IMR-90 (cell line): ENCODE results near the gene CCR9. TPM values are rescaled to one million over a fixed set of nuclear protein-coding genes. Genes with fewer than 3 reads are reported as not detected.

Experiments used
- ATAC-seq: fragments of 200-7000 bp; cut with Tn5 transposase; 2 replicates; pipeline ENCODE4 v1.9.1; 2020; ENCODE audit warnings: low read depth, mild to moderate bottlenecking, moderate library complexity
- BruUV-seq: library from RNA; stranded (reverse); fragments of 400-500 nt; replicated peaks from 2 replicates; lab custom pipeline; 2021; lab: Mats Ljungman, UMichigan
- CTCF ChIA-PET: fragments of 300-600 bp; formaldehyde crosslinking; extraction: SDS; loops from one replicate; lab custom pipeline; 2021; ENCODE audit warnings: antibody characterized with exemption; lab: Yijun Ruan, JAX
- POLR2A ChIA-PET: fragments of 300-600 bp; sonication (Branson Sonifier 250); formaldehyde crosslinking; loops from one replicate; lab custom pipeline; 2022; ENCODE audit warnings: antibody characterized with exemption; ENCODE audit not compliant: unreplicated experiment; lab: Charles Lee
- DNase-seq: peaks from one replicate; pipeline ENCODE4 v3.0.0; 2013
- H2AFZ ChIP-seq: replicated peaks from 2 replicates; pipeline ENCODE3; 2013; ENCODE audit warnings: low read length, mild to moderate bottlenecking; ENCODE audit not compliant: poor library complexity
- H2AK5ac ChIP-seq: 2 replicates; pipeline ENCODE4 v1.6.1; 2013; ENCODE audit warnings: low read depth, low read length, inconsistent platforms
- H2AK9ac ChIP-seq: replicated peaks from 2 replicates; pipeline ENCODE3; 2013; ENCODE audit warnings: mild to moderate bottlenecking, low read depth, low read length, moderate library complexity; ENCODE audit not compliant: poor library complexity
- H2BK120ac ChIP-seq: 2 replicates; pipeline ENCODE4 v1.6.1; 2013; ENCODE audit warnings: low read depth, low read length, inconsistent platforms
- H2BK15ac ChIP-seq: 3 replicates; pipeline ENCODE4 v1.6.1; 2013; ENCODE audit warnings: low read depth, low read length, inconsistent platforms
- H2BK20ac ChIP-seq: 2 replicates; pipeline ENCODE4 v1.6.1; 2013; ENCODE audit warnings: low read depth, mild to moderate bottlenecking, inconsistent platforms, low read length, moderate library complexity
- H2BK5ac ChIP-seq: 2 replicates; pipeline ENCODE4 v1.6.1; 2013; ENCODE audit warnings: mild to moderate bottlenecking, low read depth, low read length, inconsistent platforms; ENCODE audit not compliant: poor library complexity, severe bottlenecking
- H3K14ac ChIP-seq: replicated peaks from 2 replicates; pipeline ENCODE4 v1.6.1; 2013; ENCODE audit warnings: low read depth, low read length, inconsistent platforms
- H3K18ac ChIP-seq: 2 replicates; pipeline ENCODE4 v1.6.1; 2013; ENCODE audit warnings: low read depth, low read length, control low read depth
- H3K23ac ChIP-seq: 2 replicates; pipeline ENCODE4 v1.6.1; 2013; ENCODE audit warnings: low read depth, low read length, inconsistent platforms
- H3K27ac ChIP-seq: 2 replicates; pipeline ENCODE4 v1.5.1; 2013; ENCODE audit warnings: mild to moderate bottlenecking, control low read depth, low read length; ENCODE audit not compliant: insufficient read depth
- H3K27me3 ChIP-seq: 2 replicates; pipeline ENCODE4 v1.6.1; 2013; ENCODE audit warnings: low read length; ENCODE audit not compliant: control insufficient read depth, insufficient read depth
- H3K36me3 ChIP-seq: 2 replicates; pipeline ENCODE4 v1.6.1; 2013; ENCODE audit warnings: low read length, mixed read lengths; ENCODE audit not compliant: control insufficient read depth, insufficient read depth
- H3K4ac ChIP-seq: 2 replicates; pipeline ENCODE4 v1.6.1; 2013; ENCODE audit warnings: low read depth, low read length, inconsistent platforms
- H3K4me1 ChIP-seq: 2 replicates; pipeline ENCODE4 v1.6.1; 2013; ENCODE audit warnings: low read length, mixed read lengths; ENCODE audit not compliant: control insufficient read depth, insufficient read depth
- H3K4me2 ChIP-seq: 2 replicates; pipeline ENCODE4 v1.6.1; 2013; ENCODE audit warnings: low read depth, mild to moderate bottlenecking, control low read depth, low read length, moderate library complexity
- H3K4me3 ChIP-seq: 2 replicates; pipeline ENCODE4 v1.5.1; 2013; ENCODE audit warnings: low read depth, mild to moderate bottlenecking, control low read depth, low read length, moderate library complexity; ENCODE audit not compliant: insufficient read depth
- H3K56ac ChIP-seq: 2 replicates; pipeline ENCODE4 v1.6.1; 2013; ENCODE audit warnings: low read length, inconsistent platforms; ENCODE audit not compliant: insufficient read depth; ENCODE audit errors: extremely low read depth
- H3K79me1 ChIP-seq, 2 experiments: 2 replicates each; pipeline ENCODE4 v1.6.1; 2013; ENCODE audit warnings: low read length in 2 of 2, inconsistent platforms in 1 of 2, low read depth in 1 of 2
- H3K9ac ChIP-seq: 2 replicates; pipeline ENCODE4 v1.6.1; 2013; ENCODE audit warnings: low read depth, low read length, control low read depth
- H3K9me1 ChIP-seq: 2 replicates; pipeline ENCODE4 v1.6.1; 2013; ENCODE audit warnings: low read length, inconsistent platforms; ENCODE audit not compliant: insufficient read depth
- H3K9me3 ChIP-seq: 2 replicates; pipeline ENCODE4 v1.6.1; 2013; ENCODE audit warnings: low read length; ENCODE audit not compliant: control insufficient read depth, insufficient read depth
- H4K20me1 ChIP-seq: 2 replicates; pipeline ENCODE4 v1.6.1; 2013; ENCODE audit warnings: low read length, inconsistent platforms; ENCODE audit not compliant: insufficient read depth
- H4K5ac ChIP-seq: 2 replicates; pipeline ENCODE4 v1.6.1; 2013; ENCODE audit warnings: mild to moderate bottlenecking, low read depth, low read length, control low read depth
- H4K8ac ChIP-seq, 2 experiments: 2 replicates each; pipeline ENCODE4 v1.6.1; 2013; ENCODE audit warnings: low read depth in 2 of 2, low read length in 2 of 2, control low read depth in 1 of 2, inconsistent platforms in 1 of 2
- H4K91ac ChIP-seq: 2 replicates; pipeline ENCODE4 v1.6.1; 2013; ENCODE audit warnings: low read depth, low read length, inconsistent platforms; ENCODE audit not compliant: insufficient read depth
- BHLHE40 ChIP-seq: fragments of 150-350 bp; IDR thresholded peaks from 2 replicates; pipeline ENCODE4 v1.6.1; 2016; ENCODE audit warnings: mild to moderate bottlenecking, low read depth, low read length
- CEBPB ChIP-seq: IDR thresholded peaks from 2 replicates; pipeline ENCODE4 v1.6.1; 2012; ENCODE audit warnings: low read depth, low read length, improper control_type of control experiment
- CHD1 ChIP-seq: IDR thresholded peaks from 2 replicates; pipeline ENCODE4 v1.6.1; 2012; ENCODE audit warnings: low read depth, low read length, improper control_type of control experiment
- CTCF ChIP-seq: conservative IDR thresholded peaks from 2 replicates; pipeline ENCODE4 v1.5.1; 2012; ENCODE audit warnings: mild to moderate bottlenecking, low read depth, low read length, improper control_type of control experiment
- ELK1 ChIP-seq: fragments of 150-350 bp; IDR thresholded peaks from 2 replicates; pipeline ENCODE4 v1.6.1; 2016; ENCODE audit warnings: low read depth, mild to moderate bottlenecking, low read length, moderate library complexity, borderline replicate concordance
- FOS ChIP-seq: fragments of 150-350 bp; IDR thresholded peaks from 2 replicates; pipeline ENCODE4 v1.6.1; 2016; ENCODE audit warnings: low read depth, low read length
- MAFK ChIP-seq: IDR thresholded peaks from 2 replicates; pipeline ENCODE4 v1.6.1; 2012; ENCODE audit warnings: low read depth, low read length, improper control_type of control experiment
- MXI1 ChIP-seq: IDR thresholded peaks from 2 replicates; pipeline ENCODE4 v1.6.1; 2012; ENCODE audit warnings: low read depth, mild to moderate bottlenecking, low read length, moderate library complexity, borderline replicate concordance
- NFE2L2 ChIP-seq: fragments of 150-350 bp; IDR thresholded peaks from 2 replicates; pipeline ENCODE4 v1.6.1; 2016; ENCODE audit warnings: low read depth, mild to moderate bottlenecking, low read length
- RAD21 ChIP-seq: IDR thresholded peaks from 2 replicates; pipeline ENCODE4 v1.6.1; 2012; ENCODE audit warnings: low read length, improper control_type of control experiment
- RCOR1 ChIP-seq: IDR thresholded peaks from 2 replicates; pipeline ENCODE4 v1.6.1; 2012; ENCODE audit warnings: mild to moderate bottlenecking, low read length, improper control_type of control experiment; ENCODE audit not compliant: insufficient replicate concordance
- RFX5 ChIP-seq: IDR thresholded peaks from 2 replicates; pipeline ENCODE4 v1.8.0; 2012; ENCODE audit warnings: low read depth, mild to moderate bottlenecking, low read length, moderate library complexity
- WGBS, 2 experiments: methylation state at CpG; one replicate each; pipeline versions ENCODE4 v1.1.5 to v1.1.7; 2013; ENCODE audit warnings: missing lambda C conversion rate in 2 of 2; ENCODE audit not compliant: insufficient read length in 1 of 2; ENCODE audit errors: extremely low coverage in 2 of 2; 5-methylcytosine and 5-hydroxymethylcytosine counted together
- dilution Hi-C: fragments of 300-500 bp; cut with HindIII; formaldehyde crosslinking; loops from one replicate; pipeline ENCODE4 v1.14.3; 2018; ENCODE audit warnings: low sequenced_read_pairs; ENCODE audit not compliant: unreplicated experiment
- in situ Hi-C: fragments of 300-500 bp; cut with MboI; formaldehyde crosslinking; loops from 3 replicates; pipeline ENCODE4 v1.14.3; 2019; ENCODE audit warnings: low sequenced_read_pairs, inconsistent platforms, mixed read lengths
- intact Hi-C: fragments of 100-400 bp; cut with micrococcal nuclease; formaldehyde crosslinking; loops from 2 replicates; pipeline ENCODE4 v1.10.0; 2022
- polyA plus RNA-seq, 3 experiments: library from polyadenylated mRNA; depleted of rRNA; stranded (reverse); fragments of >200 nt; gene quantifications; 2 replicates each; pipeline ENCODE4 v1.2.3, GENCODE V29; 2012; ENCODE audit warnings: low replicate concordance in 1 of 3
- total RNA-seq: library from RNA; depleted of rRNA; stranded (reverse); fragments of >200 nt; gene quantifications from 2 replicates; pipeline ENCODE4 v1.2.3, GENCODE V29; 2012

CCR9 gene
- total and polyA plus RNA-seq, 2 of the 4 experiments (the other 2 are of a cell fraction) = not detected

- no peak for TF ChIP-seq ELK1
These were observed 44.4 kb upstream of the CCR9 start, which contains the start of gene LZTFL1 (continued) for GRCh38 chr3:45841757-45842491.

- Histone ChIP-seq H3K9me3 (no peaks in the 10 kb centered on the region), H3K36me3 (no peaks in the 10 kb centered on the region), H2AFZ (peak overlapping the region; percentile 40), H3K23ac (no peak overlapping the region), H3K4me3 (no peak overlapping the region), H3K9me1 (no peaks in the 10 kb centered on the region), H2AK5ac (no peak overlapping the region), H2BK20ac (no peak overlapping the region), H3K56ac (no peak overlapping the region), H3K27ac (no peak overlapping the region), H4K8ac (peak overlapping the region; percentile 74 to 84; a peak in 3 of 4 replicates), H4K91ac (no peak overlapping the region), H3K9ac (no peak overlapping the region), H2BK120ac (no peak overlapping the region), H2BK15ac (no peak overlapping the region), H3K4ac (no peak overlapping the region), H3K4me1 (0 out of 2 replicates have a peak, but pooled peaks cover 2% of the 10 kb centered on the region), H3K14ac (no peak overlapping the region), H3K4me2 (no peak overlapping the region), H2AK9ac (no peak overlapping the region), H4K5ac (peak overlapping the region; percentile 34; the same call in 1 of the 2 replicates), H3K79me1 (peaks cover 5% of the 10 kb centered on the region in 2 experiments; a peak in 1 of 4 replicates), H3K27me3 (peaks cover 6% of the 10 kb centered on the region), H3K18ac (no peak overlapping the region), H2BK5ac (no peak overlapping the region), H4K20me1 (no peaks in the 10 kb centered on the region)
- WGBS, 2 experiments = no CpG with 5 or more reads among the region's 9 CpGs
- POLR2A ChIA-PET = no interaction called here
- in situ Hi-C loops = no loop called here
- ATAC-seq = no peak
- dilution Hi-C loops = no loop called here
- no TSS peak for BruUV-seq
- intact Hi-C loops = loop anchor here (5.0 kb wide), 1 partner anchor 234 kb away; no protein-coding TSS in a partner anchor
- DNase-seq = no peak
- CTCF ChIA-PET = no interaction called here
- TF ChIP-seq CEBPB (no peak), RFX5 (no peak), CTCF (no peak), NFE2L2 (no peak), RCOR1 (no peak), CHD1 (no peak), BHLHE40 (no peak), RAD21 (no peak), MXI1 (no peak), MAFK (no peak), FOS (no peak)
These were observed 43.3 kb upstream of the CCR9 start for GRCh38 chr3:45842851-45843625.
